ENCODE data around the gene ABCC4. TPM values are rescaled to one million over a fixed set of nuclear protein-coding genes. Genes with fewer than 3 reads are reported as not detected.
A peak's percentile ranks its signal among the peaks of the same experiment; 100 is the strongest.

ABCC4 gene
- total and polyA plus RNA-seq, 5 donors = 1.2 to 5.8 (median 4.4) TPM

DNA sequence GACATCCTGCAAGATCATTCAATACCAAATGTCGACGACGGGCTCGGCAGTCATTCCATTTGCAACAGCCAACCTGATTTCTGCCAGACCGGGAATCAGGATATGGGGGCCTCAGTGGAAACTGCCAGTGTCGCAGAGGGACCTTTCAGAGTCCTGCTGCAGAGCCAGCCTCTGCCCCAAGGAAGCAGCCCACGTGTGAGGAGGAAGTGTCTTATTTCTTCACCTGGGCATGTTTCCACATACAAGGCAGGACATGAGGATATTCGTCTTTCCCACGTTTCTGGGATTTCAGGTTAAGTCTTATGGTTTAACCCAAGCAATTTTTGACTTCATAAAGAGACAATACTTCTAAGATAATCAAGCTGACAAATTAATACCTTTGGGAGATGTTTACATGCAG is 69.9 kb downstream of the ABCC4 start:
- ATAC-seq = no peak
- Histone ChIP-seq H3K4me1 (ENCODE audit: control insufficient read depth, insufficient read depth, low read length) (no peaks in the 10 kb centered on the region), H3K27ac (ENCODE audit: low read length) (no peak overlapping the region), H3K4me3 (ENCODE audit: low read length) (no peak overlapping the region), H3K27me3 (ENCODE audit: control insufficient read depth, insufficient read depth) (no peaks in the 10 kb centered on the region), H3K9me3 (ENCODE audit: control insufficient read depth, low read length) (no peaks in the 10 kb centered on the region)
- intact Hi-C loops (cut with DNase I) = no loop called here
- WGBS = 80% methylated on average over 9 of the region's 9 CpGs
- no peak for DNase-seq

DNA sequence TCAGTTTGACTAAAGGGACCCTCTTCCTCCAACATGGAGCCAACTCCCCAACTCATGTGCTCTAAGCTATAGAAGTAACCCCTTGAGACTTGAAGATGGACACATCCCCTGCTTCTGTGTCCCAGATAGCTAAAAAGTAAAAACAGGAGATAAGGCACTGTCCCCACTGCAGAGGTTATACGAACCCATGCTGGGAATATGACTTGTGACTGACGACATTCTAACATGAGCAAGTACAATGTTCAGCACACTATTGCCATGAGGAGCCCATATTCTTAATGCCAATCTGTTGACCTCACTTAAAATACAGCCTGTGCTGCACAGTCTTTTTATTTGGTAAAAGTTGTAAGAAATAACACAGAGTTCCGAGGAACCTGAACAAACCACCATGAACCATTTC is 71.4 kb downstream of the ABCC4 start:
- H3K9me3 ChIP-seq (ENCODE audit: control insufficient read depth, low read length) = no peaks in the 10 kb centered on the region
- no peak for ATAC-seq
- no peaks in the 10 kb centered on the region for H3K4me1 ChIP-seq (ENCODE audit: control insufficient read depth, insufficient read depth, low read length)
- WGBS = 76% methylated on average over 3 of the region's 3 CpGs
- H3K27me3 ChIP-seq (ENCODE audit: control insufficient read depth, insufficient read depth) = no peaks in the 10 kb centered on the region
- H3K27ac ChIP-seq (ENCODE audit: low read length) = no peak overlapping the region
- no peak for DNase-seq
- intact Hi-C loops (cut with DNase I) = no loop called here
- no peak overlapping the region for H3K4me3 ChIP-seq (ENCODE audit: low read length)

DNA sequence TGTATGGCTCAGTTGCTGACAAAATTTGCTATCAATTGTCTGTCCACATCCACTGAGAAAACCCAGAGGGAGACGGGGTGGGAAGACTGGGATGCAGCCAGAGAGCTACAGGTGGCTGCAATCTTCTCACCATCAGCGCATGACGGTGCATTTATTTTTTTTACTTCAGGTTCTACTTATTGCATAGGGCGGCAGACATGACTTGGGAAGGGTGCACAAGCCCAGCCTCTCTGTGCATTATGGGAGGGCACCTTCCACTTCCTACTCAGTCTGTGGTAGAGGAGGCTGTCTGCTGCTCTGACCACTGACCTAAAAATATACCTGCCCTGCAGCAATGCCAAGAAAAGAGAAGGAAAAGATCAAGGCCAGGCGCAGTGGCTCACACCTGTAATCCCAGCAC is 73.1 kb downstream of the ABCC4 start:
- H3K4me1 ChIP-seq (ENCODE audit: control insufficient read depth, insufficient read depth, low read length) = no peaks in the 10 kb centered on the region
- no peak overlapping the region for H3K27ac ChIP-seq (ENCODE audit: low read length)
- DNase-seq = no peak
- no peaks in the 10 kb centered on the region for H3K27me3 ChIP-seq (ENCODE audit: control insufficient read depth, insufficient read depth)
- WGBS = 71% methylated on average over 5 of the region's 5 CpGs
- H3K9me3 ChIP-seq (ENCODE audit: control insufficient read depth, low read length) = no peaks in the 10 kb centered on the region
- intact Hi-C loops (cut with DNase I) = no loop called here
- H3K4me3 ChIP-seq (ENCODE audit: low read length) = no peak overlapping the region
- ATAC-seq = no peak

GRCh38 chr13:95226932-95227695 is 74.1 kb downstream of the ABCC4 start:
- Histone ChIP-seq H3K4me1 (ENCODE audit: control insufficient read depth, insufficient read depth, low read length) (no peaks in the 10 kb centered on the region), H3K4me3 (ENCODE audit: low read length) (no peak overlapping the region), H3K27me3 (ENCODE audit: control insufficient read depth, insufficient read depth) (no peaks in the 10 kb centered on the region), H3K27ac (ENCODE audit: low read length) (no peak overlapping the region), H3K9me3 (ENCODE audit: control insufficient read depth, low read length) (no peaks in the 10 kb centered on the region)
- intact Hi-C loops (cut with DNase I) = no loop called here
- WGBS = 33% methylated on average over 4 of the region's 4 CpGs
- DNase-seq (no peak), ATAC-seq (peak; percentile 23 to 60)

- ATAC-seq (no peak), DNase-seq (no peak)
- Histone ChIP-seq H3K27ac (ENCODE audit: low read length) (no peak overlapping the region), H3K27me3 (ENCODE audit: control insufficient read depth, insufficient read depth) (no peaks in the 10 kb centered on the region), H3K9me3 (ENCODE audit: control insufficient read depth, low read length) (no peaks in the 10 kb centered on the region), H3K4me1 (ENCODE audit: control insufficient read depth, insufficient read depth, low read length) (no peaks in the 10 kb centered on the region), H3K4me3 (ENCODE audit: low read length) (no peak overlapping the region)
- intact Hi-C loops (cut with DNase I) = no loop called here
- 94% methylated on average over 5 of the region's 5 CpGs for WGBS
Observed at GRCh38 chr13:95226476-95226875, 74.8 kb downstream of the ABCC4 start.

DNA sequence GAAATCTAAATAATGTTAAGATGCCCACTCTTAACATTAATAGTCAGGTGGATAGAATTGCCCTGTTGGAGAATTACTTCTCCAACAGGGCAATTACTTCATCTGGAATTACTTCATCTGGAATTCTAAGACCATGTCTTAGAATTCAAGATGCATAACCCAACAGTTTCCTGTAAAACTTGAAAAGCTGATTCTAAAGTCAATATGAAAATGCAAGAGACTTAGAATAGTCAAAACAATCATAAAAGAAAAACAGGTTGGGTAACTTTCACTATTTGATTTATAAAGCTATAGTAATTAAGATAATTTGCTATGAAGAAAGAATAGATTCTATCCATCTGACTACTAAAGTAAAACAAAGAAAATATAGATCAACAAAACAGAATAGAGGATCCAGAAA is 75.2 kb downstream of the ABCC4 start:
- intact Hi-C loops (cut with DNase I) = no loop called here
- H3K27me3 ChIP-seq (ENCODE audit: control insufficient read depth, insufficient read depth) = no peaks in the 10 kb centered on the region
- ATAC-seq = no peak
- no peak overlapping the region for H3K4me3 ChIP-seq (ENCODE audit: low read length)
- no peak for DNase-seq
- no peak overlapping the region for H3K27ac ChIP-seq (ENCODE audit: low read length)
- no peaks in the 10 kb centered on the region for H3K9me3 ChIP-seq (ENCODE audit: control insufficient read depth, low read length)
- no peaks in the 10 kb centered on the region for H3K4me1 ChIP-seq (ENCODE audit: control insufficient read depth, insufficient read depth, low read length)

DNA sequence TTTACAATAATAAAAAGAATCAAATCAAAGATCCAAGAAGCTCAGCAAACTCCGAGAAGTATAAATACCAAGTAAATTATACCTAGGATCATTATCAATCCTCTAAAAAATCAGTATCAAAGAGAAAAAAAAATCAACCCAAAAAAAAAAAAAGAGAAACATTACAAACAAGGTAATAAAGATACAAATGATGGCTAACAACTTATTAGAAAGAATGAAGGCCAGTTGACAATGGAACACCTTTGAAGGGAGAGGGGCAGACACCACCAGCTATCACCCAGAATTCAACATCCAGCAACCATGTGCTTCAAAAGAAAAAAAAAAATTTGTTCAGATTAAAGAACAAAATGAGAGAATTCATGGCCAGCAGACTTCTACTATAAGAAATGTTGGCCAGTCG is 77.2 kb downstream of the ABCC4 start:
- H3K27ac ChIP-seq (ENCODE audit: low read length) = no peak overlapping the region
- no peak overlapping the region for H3K4me3 ChIP-seq (ENCODE audit: low read length)
- no peaks in the 10 kb centered on the region for H3K9me3 ChIP-seq (ENCODE audit: control insufficient read depth, low read length)
- ATAC-seq (no peak), DNase-seq (no peak)
- no peaks in the 10 kb centered on the region for H3K27me3 ChIP-seq (ENCODE audit: control insufficient read depth, insufficient read depth)
- H3K4me1 ChIP-seq (ENCODE audit: control insufficient read depth, insufficient read depth, low read length) = no peaks in the 10 kb centered on the region
- WGBS = 99% methylated on average over 2 of the region's 2 CpGs
- intact Hi-C loops (cut with DNase I) = no loop called here

DNA sequence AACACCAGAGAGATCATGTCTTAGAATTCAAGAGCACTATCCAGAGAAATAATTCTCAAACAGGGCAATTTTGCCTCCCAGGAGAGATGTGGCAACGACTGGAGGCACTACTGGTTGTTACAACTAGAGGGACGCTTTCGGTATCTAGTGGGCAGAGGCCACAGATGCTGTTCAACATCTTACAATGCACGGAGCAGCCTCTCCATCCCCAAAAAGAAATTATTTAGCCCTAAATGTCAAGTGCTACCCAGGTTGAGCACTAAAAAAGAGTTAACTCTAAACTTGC is 78.6 kb downstream of the ABCC4 start:
- intact Hi-C loops (cut with DNase I) = no loop called here
- no peak for DNase-seq
- no peak overlapping the region for H3K4me3 ChIP-seq (ENCODE audit: low read length)
- ATAC-seq = no peak
- WGBS = 91% methylated on average over 4 of the region's 4 CpGs
- H3K27me3 ChIP-seq (ENCODE audit: control insufficient read depth, insufficient read depth) = no peaks in the 10 kb centered on the region
- H3K9me3 ChIP-seq (ENCODE audit: control insufficient read depth, low read length) = no peaks in the 10 kb centered on the region
- H3K27ac ChIP-seq (ENCODE audit: low read length) = no peak overlapping the region
- no peaks in the 10 kb centered on the region for H3K4me1 ChIP-seq (ENCODE audit: control insufficient read depth, insufficient read depth, low read length)

- Histone ChIP-seq H3K9me3 (ENCODE audit: control insufficient read depth, low read length) (no peaks in the 10 kb centered on the region), H3K4me1 (ENCODE audit: control insufficient read depth, insufficient read depth, low read length) (no peaks in the 10 kb centered on the region), H3K4me3 (ENCODE audit: low read length) (no peak overlapping the region), H3K27me3 (ENCODE audit: control insufficient read depth, insufficient read depth) (no peaks in the 10 kb centered on the region), H3K27ac (ENCODE audit: low read length) (no peak overlapping the region)
- DNase-seq (no peak), ATAC-seq (no peak)
- intact Hi-C loops (cut with DNase I) = no loop called here
- 77% methylated on average over 8 of the region's 8 CpGs for WGBS
Observed at GRCh38 chr13:95221971-95222732, 79.1 kb downstream of the ABCC4 start.

DNA sequence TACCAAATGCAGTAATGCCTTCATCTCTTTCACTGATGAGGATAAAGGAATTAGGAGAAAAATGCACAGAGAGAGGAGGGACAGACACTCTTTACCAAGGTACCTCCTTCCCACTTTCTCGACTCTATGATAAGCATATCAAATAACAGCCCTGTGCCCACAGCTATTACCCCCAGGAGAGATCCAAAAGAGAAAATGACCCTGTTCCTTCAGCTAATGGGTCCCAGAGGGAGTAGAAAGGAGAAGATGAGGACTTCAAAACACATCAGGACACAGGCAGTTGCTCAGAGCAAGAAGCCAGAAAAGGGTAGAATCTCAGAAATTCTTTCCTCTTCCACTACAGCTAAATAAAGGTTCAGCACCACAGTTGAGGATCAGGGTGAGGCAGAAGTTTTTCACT is 80.6 kb downstream of the ABCC4 start:
- intact Hi-C loops (cut with DNase I) = no loop called here
- Histone ChIP-seq H3K27ac (ENCODE audit: low read length) (no peak overlapping the region), H3K4me3 (ENCODE audit: low read length) (no peak overlapping the region), H3K4me1 (ENCODE audit: control insufficient read depth, insufficient read depth, low read length) (no peaks in the 10 kb centered on the region), H3K27me3 (ENCODE audit: control insufficient read depth, insufficient read depth) (no peaks in the 10 kb centered on the region), H3K9me3 (ENCODE audit: control insufficient read depth, low read length) (no peaks in the 10 kb centered on the region)
- ATAC-seq (no peak), DNase-seq (no peak)
- WGBS = 65% methylated on average over 1 of the region's 1 CpG

DNA sequence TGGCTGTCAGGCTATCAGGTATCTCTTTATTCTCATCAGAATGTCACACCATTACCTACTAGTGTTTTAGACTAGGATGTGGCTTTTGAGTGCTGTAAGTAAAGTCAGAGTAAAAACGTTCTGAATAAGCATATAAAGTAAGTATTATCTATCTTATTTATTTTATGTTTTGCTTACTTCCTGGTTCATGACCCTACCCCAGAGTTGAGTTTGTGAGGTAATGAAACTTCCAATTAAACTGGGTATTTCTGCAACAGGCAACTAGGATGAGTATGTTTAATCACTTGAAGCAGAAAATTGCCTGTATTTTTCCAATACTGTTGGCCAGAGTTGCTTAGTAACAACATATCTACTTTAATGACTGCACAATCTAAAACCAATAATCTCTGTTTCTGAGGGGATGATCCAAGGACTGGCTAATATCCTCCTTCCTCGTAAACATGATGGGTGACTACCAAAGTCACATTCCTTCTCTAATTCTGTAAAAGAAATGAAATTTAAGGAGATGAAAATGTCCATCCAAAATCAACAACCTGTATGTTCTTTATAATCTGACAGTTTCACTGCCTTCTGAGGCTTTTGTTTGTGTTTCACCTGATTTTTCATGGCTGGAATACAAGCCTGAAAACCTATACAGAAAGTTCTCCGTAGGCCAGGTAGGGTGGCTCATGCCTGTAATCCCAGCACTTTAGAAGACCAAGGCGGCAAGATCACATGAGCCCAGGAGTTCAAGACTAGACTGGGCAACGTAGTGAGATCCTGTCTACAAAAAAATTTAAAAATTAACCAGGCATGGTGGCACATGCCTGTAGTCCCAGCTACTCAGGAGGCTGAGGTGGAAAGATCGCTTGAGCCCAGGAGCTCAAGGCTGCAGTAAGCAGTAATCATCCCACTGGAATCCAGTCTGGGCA is 83.1 kb downstream of the ABCC4 start:
- H3K9me3 ChIP-seq (ENCODE audit: control insufficient read depth, low read length) = no peaks in the 10 kb centered on the region
- H3K27ac ChIP-seq (ENCODE audit: low read length) = no peak overlapping the region
- WGBS = 67% methylated on average over 6 of the region's 6 CpGs
- ATAC-seq (no peak), DNase-seq (no peak)
- no peak overlapping the region for H3K4me3 ChIP-seq (ENCODE audit: low read length)
- no peaks in the 10 kb centered on the region for H3K4me1 ChIP-seq (ENCODE audit: control insufficient read depth, insufficient read depth, low read length)
- intact Hi-C loops (cut with DNase I) = no loop called here
- no peaks in the 10 kb centered on the region for H3K27me3 ChIP-seq (ENCODE audit: control insufficient read depth, insufficient read depth)

All from right cardiac atrium (tissue), 5 donors.